Fibroblast of lung (primary cell): ENCODE data around the gene ST6GALNAC3. TPM values are rescaled to one million over a fixed set of nuclear protein-coding genes. Genes with fewer than 3 reads are reported as not detected.

ENCODE experiments used
- DNase-seq, 2 donors: peaks; one replicate each; pipeline versions ENCODE4 v3.0.0 to v3.0.0-alpha.2; 2010; ENCODE audit warnings: low read depth in 2 of 2
- H2AFZ ChIP-seq: 2 replicates; pipeline ENCODE4 v1.5.1; 2012; ENCODE audit warnings: low read length, control low read depth, inconsistent platforms
- H3K27ac ChIP-seq: 2 replicates; pipeline ENCODE4 v1.5.1; 2011; ENCODE audit warnings: low read length, control low read depth; ENCODE audit not compliant: insufficient read depth
- H3K27me3 ChIP-seq: 2 replicates; pipeline ENCODE4 v1.5.1; 2011; ENCODE audit warnings: mild to moderate bottlenecking, low read length; ENCODE audit not compliant: control insufficient read depth, insufficient read depth
- H3K36me3 ChIP-seq: 2 replicates; pipeline ENCODE4 v1.5.1; 2011; ENCODE audit warnings: low read length; ENCODE audit not compliant: control insufficient read depth, insufficient read depth
- H3K4me1 ChIP-seq: 2 replicates; pipeline ENCODE4 v1.5.1; 2011; ENCODE audit warnings: low read length; ENCODE audit not compliant: control insufficient read depth, insufficient read depth; ENCODE audit errors: extremely low read depth
- H3K4me2 ChIP-seq: 2 replicates; pipeline ENCODE4 v1.5.1; 2011; ENCODE audit warnings: low read length, control low read depth; ENCODE audit not compliant: insufficient read depth; ENCODE audit errors: extremely low read depth
- H3K4me3 ChIP-seq, 4 experiments: fragments of 200-600 bp in 1 of 4; sonication (generic) in 1 of 4; replicated peaks in 1 of 4; 2 replicates each; pipeline ENCODE4 v1.5.1; 2011 to 2016; ENCODE audit warnings: low read length in 4 of 4, low read depth in 3 of 4, mild to moderate bottlenecking in 3 of 4, control low read depth in 2 of 4, inconsistent platforms in 1 of 4, mixed read lengths in 1 of 4; ENCODE audit not compliant: insufficient read depth in 1 of 4; ENCODE audit errors: control extremely low read depth in 1 of 4
- H3K79me2 ChIP-seq: 2 replicates; pipeline ENCODE4 v1.5.1; 2012; ENCODE audit warnings: mild to moderate bottlenecking, low read length, inconsistent platforms; ENCODE audit not compliant: control insufficient read depth, insufficient read depth
- H3K9ac ChIP-seq: 2 replicates; pipeline ENCODE4 v1.5.1; 2011; ENCODE audit warnings: mild to moderate bottlenecking, low read length, control low read depth; ENCODE audit not compliant: insufficient read depth
- H3K9me3 ChIP-seq: 2 replicates; pipeline ENCODE4 v1.5.1; 2012; ENCODE audit warnings: low read depth, low read length; ENCODE audit not compliant: control insufficient read depth, insufficient read depth
- H4K20me1 ChIP-seq: 2 replicates; pipeline ENCODE4 v1.5.1; 2011; ENCODE audit warnings: low read length; ENCODE audit not compliant: control insufficient read depth, insufficient read depth; ENCODE audit errors: extremely low read depth
- EZH2 ChIP-seq: IDR thresholded peaks from 2 replicates; pipeline ENCODE4 v1.5.1; 2012; ENCODE audit warnings: low read length, control low read depth, mild to moderate bottlenecking; ENCODE audit errors: missing control alignments
- polyA plus RNA-seq, 2 donors: library from polyadenylated mRNA; depleted of rRNA in 1 of 2; stranded (reverse) in 1 of 2; unstranded in 1 of 2; fragments of >200 nt; gene quantifications; 2 replicates each; pipeline ENCODE4 v1.2.1, GENCODE V29; 2011 to 2012; ENCODE audit warnings: missing spikeins in 1 of 2
- total RNA-seq: library from RNA; depleted of rRNA; stranded (reverse); fragments of >200 nt; gene quantifications from 2 replicates; pipeline ENCODE4 v1.2.1, GENCODE V29; 2014
- TF ChIP-seq, protein P1 (sequence below), 2 donors: IDR thresholded peaks in 1 of 2; conservative IDR thresholded peaks in 1 of 2; 1 replicate in 1 of 2; 2 replicates in 1 of 2; pipeline ENCODE4 v1.5.1; 2011 to 2012; ENCODE audit warnings: low read length in 2 of 2, control low read depth in 1 of 2, inconsistent platforms in 1 of 2, low read depth in 1 of 2, mild to moderate bottlenecking in 1 of 2

Gene ST6GALNAC3
- total and polyA plus RNA-seq, 2 donors (not counting 1 experiment from before 2014, with no cell fraction given) = 0.34 to 0.66 TPM

DNA sequence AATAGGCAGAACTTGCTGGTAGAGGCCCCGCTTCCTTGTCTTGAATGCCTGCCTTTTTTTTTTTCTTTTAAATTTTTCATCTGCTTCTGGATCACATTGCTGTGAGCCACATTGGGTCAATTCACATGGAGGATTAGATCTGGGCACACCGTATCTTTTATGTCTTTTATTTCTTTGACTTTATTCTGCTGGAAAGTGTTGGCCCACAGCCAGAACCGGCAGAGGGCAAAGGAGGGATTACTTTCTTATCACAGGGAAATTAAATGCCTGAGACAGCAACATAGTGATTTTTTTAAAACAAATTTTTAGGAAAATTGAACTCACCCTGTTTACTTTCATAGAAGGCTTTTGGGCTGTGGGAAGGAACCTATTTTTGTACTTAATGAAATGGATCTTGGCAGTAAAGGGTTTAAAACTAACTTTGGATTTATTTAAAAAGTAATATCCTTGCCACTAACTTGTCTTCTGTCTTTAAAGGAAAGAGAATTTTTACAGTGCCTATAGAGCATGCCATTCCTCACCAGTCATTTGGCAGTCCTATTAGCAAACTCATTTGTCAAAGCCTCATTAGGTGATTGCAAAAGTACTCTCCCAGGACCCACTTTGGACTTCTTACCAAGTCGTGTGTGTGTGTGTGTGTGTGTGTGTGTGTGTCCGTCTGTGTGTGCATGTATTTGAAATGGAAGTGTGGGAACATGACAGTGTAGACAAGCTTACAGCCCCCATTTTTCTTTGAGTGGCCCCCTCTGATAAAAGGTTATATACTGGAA lies 68.4 kb downstream of the ST6GALNAC3 start:
- Histone ChIP-seq H3K27ac (no peak overlapping the region), H3K36me3 (no peaks in the 10 kb centered on the region)
- peak; percentile 46 to 51 for DNase-seq

DNA sequence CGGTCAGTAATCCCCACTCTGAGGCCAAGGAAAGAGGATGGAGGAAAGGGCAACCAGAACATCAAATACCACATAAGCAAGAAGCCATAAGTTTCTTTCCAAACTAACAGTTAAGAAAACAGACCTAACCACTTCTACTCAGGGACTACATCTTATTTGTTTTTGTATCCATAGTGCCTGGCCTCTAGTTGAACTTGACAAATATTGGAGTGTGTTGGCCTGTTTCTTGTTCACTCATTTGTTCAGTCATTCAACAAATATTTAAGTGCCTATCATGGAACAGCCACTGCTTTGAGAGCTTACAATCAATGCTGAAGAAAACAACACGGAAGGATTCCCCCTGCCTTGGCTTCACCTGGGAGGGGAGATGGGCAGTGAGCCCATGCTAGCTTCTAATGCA lies 69.7 kb downstream of the ST6GALNAC3 start:
- Histone ChIP-seq H3K9me3 (no peaks in the 10 kb centered on the region), H4K20me1 (no peaks in the 10 kb centered on the region), H3K79me2 (no peaks in the 10 kb centered on the region), H3K27ac (no peak overlapping the region), H3K9ac (no peak overlapping the region), H3K4me2 (no peak overlapping the region), H3K27me3 (no peaks in the 10 kb centered on the region), H3K4me1 (no peaks in the 10 kb centered on the region), H3K36me3 (no peaks in the 10 kb centered on the region), H2AFZ (no peak overlapping the region), H3K4me3 (no peak overlapping the region)
- peak in 1 of 2 donors; percentile 15 for DNase-seq
- TF ChIP-seq EZH2 = no peak
- TF ChIP-seq, protein P1, sequence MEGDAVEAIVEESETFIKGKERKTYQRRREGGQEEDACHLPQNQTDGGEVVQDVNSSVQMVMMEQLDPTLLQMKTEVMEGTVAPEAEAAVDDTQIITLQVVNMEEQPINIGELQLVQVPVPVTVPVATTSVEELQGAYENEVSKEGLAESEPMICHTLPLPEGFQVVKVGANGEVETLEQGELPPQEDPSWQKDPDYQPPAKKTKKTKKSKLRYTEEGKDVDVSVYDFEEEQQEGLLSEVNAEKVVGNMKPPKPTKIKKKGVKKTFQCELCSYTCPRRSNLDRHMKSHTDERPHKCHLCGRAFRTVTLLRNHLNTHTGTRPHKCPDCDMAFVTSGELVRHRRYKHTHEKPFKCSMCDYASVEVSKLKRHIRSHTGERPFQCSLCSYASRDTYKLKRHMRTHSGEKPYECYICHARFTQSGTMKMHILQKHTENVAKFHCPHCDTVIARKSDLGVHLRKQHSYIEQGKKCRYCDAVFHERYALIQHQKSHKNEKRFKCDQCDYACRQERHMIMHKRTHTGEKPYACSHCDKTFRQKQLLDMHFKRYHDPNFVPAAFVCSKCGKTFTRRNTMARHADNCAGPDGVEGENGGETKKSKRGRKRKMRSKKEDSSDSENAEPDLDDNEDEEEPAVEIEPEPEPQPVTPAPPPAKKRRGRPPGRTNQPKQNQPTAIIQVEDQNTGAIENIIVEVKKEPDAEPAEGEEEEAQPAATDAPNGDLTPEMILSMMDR (conservative IDR thresholded peaks at IDR 0.05 in 1 of 2, IDR thresholded peaks at IDR 0.05 in 1 of 2; ENCODE audit: low read depth in 1 of 2, low read length in 2 of 2) = no peak

More for the DNA sequence above, 68.4 kb downstream of the ST6GALNAC3 start:
- Histone ChIP-seq H3K9me3 (no peaks in the 10 kb centered on the region), H3K4me3 (no peak overlapping the region), H3K4me1 (no peaks in the 10 kb centered on the region), H3K9ac (no peak overlapping the region), H3K79me2 (no peaks in the 10 kb centered on the region), H3K4me2 (no peak overlapping the region), H3K27me3 (no peaks in the 10 kb centered on the region), H4K20me1 (no peaks in the 10 kb centered on the region), H2AFZ (no peak overlapping the region)
- TF ChIP-seq, protein P1 (conservative IDR thresholded peaks at IDR 0.05 in 1 of 2, IDR thresholded peaks at IDR 0.05 in 1 of 2; ENCODE audit: low read depth in 1 of 2, low read length in 2 of 2) = no peak
- TF ChIP-seq EZH2 = no peak

DNA sequence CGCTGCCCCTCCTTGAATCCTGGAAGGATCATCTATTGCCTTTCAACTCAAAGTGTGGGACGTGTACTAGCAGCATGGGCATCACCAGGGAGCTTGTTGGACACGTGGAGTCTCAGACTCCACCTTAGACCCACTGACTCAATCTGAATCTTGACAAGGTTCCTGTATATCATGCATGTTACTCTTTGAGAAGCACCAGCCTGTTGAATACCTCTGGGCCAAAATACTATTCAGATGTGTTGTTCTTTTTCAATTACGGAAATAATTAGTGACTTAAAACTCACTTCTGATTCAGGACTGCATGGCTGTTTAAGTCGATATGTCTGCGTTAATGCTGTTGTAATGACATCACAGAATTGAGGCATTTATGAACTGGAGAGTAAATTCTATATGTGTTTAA lies 70.8 kb downstream of the ST6GALNAC3 start:
- no peak overlapping the region for H2AFZ ChIP-seq
- TF ChIP-seq EZH2 = no peak
- TF ChIP-seq, protein P1 (conservative IDR thresholded peaks at IDR 0.05 in 1 of 2, IDR thresholded peaks at IDR 0.05 in 1 of 2; ENCODE audit: low read depth in 1 of 2, low read length in 2 of 2) = no peak

More for the DNA sequence above, 70.8 kb downstream of the ST6GALNAC3 start:
- no peak overlapping the region for H3K27ac ChIP-seq
- DNase-seq = no peak
- no peak overlapping the region for H3K9ac ChIP-seq
- no peak overlapping the region for H3K4me2 ChIP-seq
- no peaks in the 10 kb centered on the region for H3K9me3 ChIP-seq
- no peaks in the 10 kb centered on the region for H4K20me1 ChIP-seq
- H3K36me3 ChIP-seq = no peaks in the 10 kb centered on the region
- H3K4me1 ChIP-seq = no peaks in the 10 kb centered on the region
- no peaks in the 10 kb centered on the region for H3K27me3 ChIP-seq
- H3K79me2 ChIP-seq = no peaks in the 10 kb centered on the region
- no peak overlapping the region for H3K4me3 ChIP-seq
